Body of pancreas (tissue), 4 donors: ENCODE data around the gene SGK1. TPM values are rescaled to one million over a fixed set of nuclear protein-coding genes. Genes with fewer than 3 reads are reported as not detected.

Experiments
- ATAC-seq: fragments of 150-250 bp; one replicate; pipeline ENCODE4 v1.9.1; 2016
- DNase-seq, 4 donors: peaks; one replicate each; pipeline ENCODE4 v3.0.0-alpha.2; 2019
- H3K27ac ChIP-seq, 4 donors: fragments of 200-600 bp; sonication (generic); 1 replicate in 3 of 4; 2 replicates in 1 of 4; pipeline versions ENCODE4 v1.5.1 to v1.6.1; 2016 to 2019; ENCODE audit warnings: mild to moderate bottlenecking in 1 of 4, mixed read lengths in 1 of 4, moderate library complexity in 1 of 4
- H3K27me3 ChIP-seq, 2 donors: fragments of 200-600 bp; sonication (generic); one replicate each; pipeline ENCODE4 v1.6.0; 2016; ENCODE audit warnings: mild to moderate bottlenecking in 1 of 2
- H3K36me3 ChIP-seq, 2 donors: fragments of 200-600 bp; sonication (generic); replicated peaks in 1 of 2; 2 replicates each; pipeline ENCODE4 v1.5.1; 2016; ENCODE audit warnings: low read depth in 2 of 2; ENCODE audit not compliant: insufficient read depth in 1 of 2
- H3K4me1 ChIP-seq: fragments of 200-600 bp; sonication (generic); one replicate; pipeline ENCODE4 v1.6.0; 2016
- H3K4me3 ChIP-seq, 2 donors: fragments of 200-600 bp; sonication (generic); 1 replicate in 1 of 2; 2 replicates in 1 of 2; pipeline ENCODE4 v1.5.1; 2016 to 2019
- H3K9me3 ChIP-seq, 3 donors: fragments of 200-600 bp; sonication (generic); 1 replicate in 2 of 3; 2 replicates in 1 of 3; pipeline ENCODE4 v1.5.1; 2016
- POLR2A ChIP-seq, 3 donors: fragments of 450-650 bp; IDR thresholded peaks; one replicate each; pipeline ENCODE4 v1.6.1; 2016; ENCODE audit warnings: antibody characterized with exemption in 3 of 3, mild to moderate bottlenecking in 2 of 3
- WGBS, 2 donors: methylation state at CpG; one replicate each; pipeline ENCODE4 v1.1.5; 2017; 5-methylcytosine and 5-hydroxymethylcytosine counted together
- intact Hi-C: fragments of 100-400 bp; cut with DNase I; formaldehyde crosslinking; loops from one replicate; pipeline ENCODE4 v1.15.1; 2023
- total RNA-seq, 2 donors: library from RNA; depleted of rRNA; stranded (reverse); fragments of >200 nt; gene quantifications; one replicate each; pipeline ENCODE4 v1.1.0, GENCODE V29; 2016
- TF ChIP-seq, protein P1 (sequence below), 7 experiments: fragments of 450-650 bp in 4 of 7; fragments of 200-600 bp in 3 of 7; sonication (generic) in 3 of 7; IDR thresholded peaks; one replicate each; pipeline ENCODE4 v1.5.1; 2016 to 2019; ENCODE audit warnings: antibody characterized with exemption in 7 of 7

Gene SGK1
- total RNA-seq, 2 donors from 2014 or later = 51.1 to 238 TPM

DNA sequence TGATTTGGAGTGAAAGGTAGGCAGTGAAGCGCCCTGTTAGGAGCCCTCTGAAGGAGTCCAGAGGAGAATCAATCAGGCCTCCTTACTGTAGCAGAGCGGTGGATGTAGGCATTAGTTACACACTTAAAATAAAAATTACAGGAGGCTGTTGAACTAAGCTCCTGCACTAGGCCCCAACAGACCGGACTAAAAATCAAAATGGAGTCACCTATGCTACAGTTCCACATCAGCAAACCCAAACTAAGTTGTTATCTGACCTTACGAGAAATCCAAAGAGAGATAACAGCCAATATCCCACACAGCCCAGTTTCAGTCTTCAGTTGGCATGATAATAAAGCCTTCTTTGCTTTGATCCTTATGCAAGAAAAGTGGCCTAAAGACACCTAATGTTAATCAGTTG lies 26.8 kb downstream of the SGK1 start:
- intact Hi-C loops = no loop called here
- 95 to 99% methylated on average over 4 of the region's 4 CpGs for WGBS, 2 donors
- Histone ChIP-seq H3K9me3 (no peaks in the 10 kb centered on the region), H3K36me3 (no peaks in the 10 kb centered on the region), H3K27me3 (no peaks in the 10 kb centered on the region), H3K27ac (no peak overlapping the region), H3K4me1 (peaks cover 7% of the 10 kb centered on the region), H3K4me3 (no peak overlapping the region)
- ATAC-seq = no peak
- TF ChIP-seq POLR2A (IDR thresholded peaks at IDR 0.05) = no peak
- TF ChIP-seq, protein P1, sequence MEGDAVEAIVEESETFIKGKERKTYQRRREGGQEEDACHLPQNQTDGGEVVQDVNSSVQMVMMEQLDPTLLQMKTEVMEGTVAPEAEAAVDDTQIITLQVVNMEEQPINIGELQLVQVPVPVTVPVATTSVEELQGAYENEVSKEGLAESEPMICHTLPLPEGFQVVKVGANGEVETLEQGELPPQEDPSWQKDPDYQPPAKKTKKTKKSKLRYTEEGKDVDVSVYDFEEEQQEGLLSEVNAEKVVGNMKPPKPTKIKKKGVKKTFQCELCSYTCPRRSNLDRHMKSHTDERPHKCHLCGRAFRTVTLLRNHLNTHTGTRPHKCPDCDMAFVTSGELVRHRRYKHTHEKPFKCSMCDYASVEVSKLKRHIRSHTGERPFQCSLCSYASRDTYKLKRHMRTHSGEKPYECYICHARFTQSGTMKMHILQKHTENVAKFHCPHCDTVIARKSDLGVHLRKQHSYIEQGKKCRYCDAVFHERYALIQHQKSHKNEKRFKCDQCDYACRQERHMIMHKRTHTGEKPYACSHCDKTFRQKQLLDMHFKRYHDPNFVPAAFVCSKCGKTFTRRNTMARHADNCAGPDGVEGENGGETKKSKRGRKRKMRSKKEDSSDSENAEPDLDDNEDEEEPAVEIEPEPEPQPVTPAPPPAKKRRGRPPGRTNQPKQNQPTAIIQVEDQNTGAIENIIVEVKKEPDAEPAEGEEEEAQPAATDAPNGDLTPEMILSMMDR (IDR thresholded peaks at IDR 0.05) = no peak
- DNase-seq = no peak

DNA sequence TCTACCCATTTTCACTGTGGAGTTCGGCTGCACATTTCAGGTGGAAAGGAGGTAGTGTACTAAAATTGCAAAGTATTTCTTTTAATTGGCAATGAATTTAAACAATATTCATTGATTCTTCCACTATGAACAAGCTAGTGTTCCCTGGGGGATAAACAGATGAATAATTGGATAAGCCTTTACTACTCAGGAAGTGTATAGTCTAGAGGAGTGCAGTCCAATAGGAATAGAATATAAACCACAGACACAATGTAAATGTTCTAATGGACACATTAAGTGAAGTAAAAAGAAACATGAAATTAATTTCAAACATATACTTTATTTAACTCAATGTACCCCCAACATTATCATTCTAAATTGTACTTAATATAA lies 28.7 kb downstream of the SGK1 start:
- Histone ChIP-seq H3K4me1 (no peaks in the 10 kb centered on the region), H3K27ac (peak overlapping the region in 1 of 4 donors; percentile 10), H3K27me3 (no peaks in the 10 kb centered on the region), H3K4me3 (no peak overlapping the region), H3K36me3 (no peaks in the 10 kb centered on the region), H3K9me3 (no peaks in the 10 kb centered on the region)
- DNase-seq (no peak), ATAC-seq (no peak)
- no peak for TF ChIP-seq POLR2A (IDR thresholded peaks at IDR 0.05)
- TF ChIP-seq, protein P1 (IDR thresholded peaks at IDR 0.05) = no peak
- intact Hi-C loops = no loop called here
- WGBS, 2 donors = 76 to 95% methylated on average over 1 of the region's 1 CpG

- Histone ChIP-seq H3K27ac (peak overlapping the region in 1 of 4 donors; percentile 29), H3K36me3 (no peaks in the 10 kb centered on the region), H3K4me1 (no peaks in the 10 kb centered on the region), H3K9me3 (no peaks in the 10 kb centered on the region), H3K27me3 (no peaks in the 10 kb centered on the region), H3K4me3 (no peak overlapping the region)
- no peak for ATAC-seq
- DNase-seq = peak in 1 of 4 donors; percentile 28
- TF ChIP-seq POLR2A (IDR thresholded peaks at IDR 0.05) = no peak
- TF ChIP-seq, protein P1 (IDR thresholded peaks at IDR 0.05) = no peak
- 74% methylated on average over 3 of the region's 3 CpGs for WGBS, 2 donors
- intact Hi-C loops = no loop called here
Observed at GRCh38 chr6:134288538-134289203, 29.2 kb downstream of the SGK1 start.

- 82 to 85% methylated on average over 2 of the region's 2 CpGs for WGBS, 2 donors
- intact Hi-C loops = no loop called here
Observed at GRCh38 chr6:134287859-134288537, 29.9 kb downstream of the SGK1 start.

More at GRCh38 chr6:134287859-134288537, 29.9 kb downstream of the SGK1 start:
- Histone ChIP-seq H3K27me3 (no peaks in the 10 kb centered on the region), H3K4me1 (no peaks in the 10 kb centered on the region), H3K27ac (peak overlapping the region in 1 of 4 donors; percentile 29), H3K36me3 (no peaks in the 10 kb centered on the region), H3K4me3 (no peak overlapping the region), H3K9me3 (no peaks in the 10 kb centered on the region)
- ATAC-seq (peak; percentile 18), DNase-seq (no peak)
- TF ChIP-seq, protein P1 (IDR thresholded peaks at IDR 0.05) = no peak
- no peak for TF ChIP-seq POLR2A (IDR thresholded peaks at IDR 0.05)
